GM11168 (cell line): ENCODE measurements around the gene NOXA1.

Experiments used
- in situ Hi-C: fragments of 300-500 bp; cut with MboI; formaldehyde crosslinking; loops from one replicate; pipeline ENCODE4 v1.12.0; 2022; ENCODE audit warnings: low sequenced_read_pairs; ENCODE audit not compliant: unreplicated experiment

NOXA1 gene

DNA sequence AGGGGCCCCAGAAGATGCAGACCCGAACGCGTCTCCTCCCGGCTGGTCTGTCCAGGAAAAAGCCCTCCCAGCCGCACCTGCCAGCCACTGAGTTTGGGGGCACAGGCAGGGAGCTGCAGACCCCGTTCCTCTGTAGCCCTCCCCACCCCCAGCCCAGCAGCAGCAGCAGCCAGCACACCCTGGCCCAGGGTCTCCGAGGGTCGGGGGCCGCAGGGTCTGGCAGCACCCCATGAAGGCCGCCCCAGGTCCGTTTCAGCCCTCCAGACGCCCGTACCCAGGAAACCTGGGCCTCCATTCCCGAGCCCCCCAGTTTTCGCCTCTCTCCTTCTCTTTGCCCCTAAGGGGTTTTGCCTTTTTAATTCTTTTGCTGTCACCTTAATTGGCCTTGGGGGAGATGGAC, 19.9 kb upstream of the NOXA1 start:
- in situ Hi-C loops: loop anchor here (10.0 to 25.0 kb wide), 2 partner anchors 108 to 291 kb away; partner anchors contain the start of gene DPP7

DNA sequence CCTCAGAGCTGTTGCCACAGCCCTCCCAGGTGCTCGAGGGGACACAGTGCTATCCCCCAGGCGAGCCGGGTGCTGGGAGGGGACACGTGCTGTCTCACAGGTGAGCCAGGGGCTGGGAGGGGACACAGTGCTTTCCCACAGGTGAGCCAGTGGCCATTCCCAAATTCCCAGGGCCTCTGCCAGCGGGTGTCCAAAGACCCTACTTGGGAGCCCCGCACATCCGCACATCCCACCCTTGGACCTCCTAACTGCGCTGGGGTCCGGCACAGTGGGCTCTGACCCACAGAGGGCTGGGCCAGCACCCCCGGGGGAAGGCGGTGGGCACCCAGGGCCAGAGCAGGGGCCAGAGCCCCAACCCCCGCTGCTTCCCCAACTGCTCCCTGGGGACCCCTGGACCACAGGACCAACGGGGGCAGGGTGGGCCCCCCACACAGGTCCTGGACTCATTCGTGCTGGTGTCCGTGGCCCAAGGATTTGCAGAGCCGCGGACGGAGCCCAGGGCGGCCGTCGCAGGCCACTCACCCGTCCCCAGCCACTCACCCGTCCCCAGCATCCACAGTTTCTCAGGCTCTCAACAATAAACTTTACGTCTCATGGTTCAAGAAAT, 18.1 kb upstream of the NOXA1 start:
- in situ Hi-C loops: loop anchor here (10.0 to 25.0 kb wide), 2 partner anchors 110 to 293 kb away; partner anchors contain the start of gene DPP7

DNA sequence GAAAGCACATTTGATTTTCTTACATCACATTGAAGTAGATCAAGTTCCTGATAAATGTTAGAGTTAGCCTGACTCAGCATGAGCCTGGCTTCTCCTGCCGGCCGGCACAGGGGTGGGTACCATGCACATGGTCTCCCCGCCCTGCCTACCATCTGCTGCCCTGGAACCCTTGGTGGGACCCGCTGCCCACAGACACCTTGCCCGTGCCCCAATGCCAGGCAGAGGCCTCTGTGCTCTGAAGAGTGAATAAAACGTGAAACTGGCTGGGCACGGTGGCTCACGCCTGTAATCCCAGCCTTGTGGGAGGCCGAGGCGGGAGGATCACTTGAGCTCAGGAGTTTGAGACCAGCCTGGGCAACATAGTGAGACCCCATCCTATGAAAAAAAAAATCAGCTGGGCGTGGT, 17.5 kb upstream of the NOXA1 start:
- in situ Hi-C loops: loop anchor here (10.0 to 25.0 kb wide), 2 partner anchors 111 to 293 kb away; partner anchors contain the start of gene DPP7

DNA sequence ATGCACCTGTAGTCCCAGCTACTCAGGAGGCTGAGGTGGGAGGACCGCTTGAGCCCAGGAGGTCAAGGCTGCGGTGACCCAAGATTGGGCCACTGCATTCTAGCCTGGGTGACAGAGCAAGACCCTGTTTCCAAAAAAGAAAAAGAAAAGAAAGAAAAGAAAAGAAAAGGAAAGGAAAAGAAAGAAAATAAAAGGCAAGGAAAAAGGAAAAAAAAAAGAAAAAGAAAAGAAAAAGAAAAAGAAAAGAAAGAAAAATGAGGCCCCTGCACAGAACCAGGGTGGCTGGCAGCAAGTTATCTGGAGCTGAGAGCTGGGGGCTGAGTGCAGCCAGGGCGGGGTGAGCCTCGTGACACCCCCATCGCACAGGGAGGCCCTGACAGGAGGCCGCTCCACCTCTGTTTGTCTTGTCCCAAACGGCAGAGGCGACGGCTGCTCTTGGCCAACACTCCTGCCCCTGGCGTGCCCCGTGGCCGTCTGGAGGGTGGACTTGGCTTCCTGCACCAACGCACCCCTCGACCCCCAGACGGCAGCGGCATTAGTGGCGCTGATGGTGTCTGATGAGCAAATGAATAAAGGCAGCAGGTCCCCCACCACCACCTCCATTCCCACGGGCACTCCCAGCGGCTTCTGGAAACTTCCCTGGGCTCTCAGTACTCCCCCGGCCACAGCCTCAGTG, 17.0 kb upstream of the NOXA1 start:
- in situ Hi-C loops: loop anchor here (10.0 to 25.0 kb wide), 2 partner anchors 111 to 294 kb away; partner anchors contain the start of gene DPP7

DNA sequence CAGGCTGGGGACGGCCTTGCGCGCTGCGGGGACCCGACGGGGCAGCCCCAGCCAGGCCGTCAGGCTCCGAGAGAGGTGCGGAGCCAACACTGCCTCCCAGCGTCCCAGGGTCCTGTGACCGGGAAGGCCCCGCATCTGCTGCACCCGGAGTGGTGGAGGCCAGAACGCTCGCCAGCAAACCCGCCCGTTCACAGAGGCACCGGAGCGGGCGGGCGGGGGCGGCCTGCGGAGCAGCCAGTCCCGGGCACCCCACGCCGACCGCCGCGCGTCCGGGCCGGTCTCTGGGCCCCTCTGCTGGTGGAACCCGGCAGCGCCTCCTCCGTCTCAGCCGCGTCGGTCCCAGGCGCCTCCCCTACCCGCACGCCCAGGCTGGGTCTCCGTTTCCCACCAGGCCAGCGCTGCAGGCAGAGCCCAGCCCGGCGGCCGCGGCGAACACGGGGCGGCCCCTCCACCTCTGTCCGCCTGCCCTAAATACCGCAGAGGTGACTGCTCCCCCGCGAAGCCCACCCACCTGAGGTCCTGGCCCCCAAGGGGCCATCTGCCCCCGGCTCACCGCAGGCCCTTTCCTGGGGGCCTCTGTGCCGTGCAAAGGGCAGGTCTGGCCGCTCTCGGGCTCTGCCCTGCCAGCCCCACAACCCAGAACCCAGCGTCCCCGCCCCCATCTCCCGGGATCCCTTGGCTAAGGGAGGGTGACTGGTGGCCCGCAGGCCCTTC, 16.2 kb upstream of the NOXA1 start:
- in situ Hi-C loops: loop anchor here (10.0 to 25.0 kb wide), 2 partner anchors 112 to 295 kb away; partner anchors contain the start of gene DPP7

DNA sequence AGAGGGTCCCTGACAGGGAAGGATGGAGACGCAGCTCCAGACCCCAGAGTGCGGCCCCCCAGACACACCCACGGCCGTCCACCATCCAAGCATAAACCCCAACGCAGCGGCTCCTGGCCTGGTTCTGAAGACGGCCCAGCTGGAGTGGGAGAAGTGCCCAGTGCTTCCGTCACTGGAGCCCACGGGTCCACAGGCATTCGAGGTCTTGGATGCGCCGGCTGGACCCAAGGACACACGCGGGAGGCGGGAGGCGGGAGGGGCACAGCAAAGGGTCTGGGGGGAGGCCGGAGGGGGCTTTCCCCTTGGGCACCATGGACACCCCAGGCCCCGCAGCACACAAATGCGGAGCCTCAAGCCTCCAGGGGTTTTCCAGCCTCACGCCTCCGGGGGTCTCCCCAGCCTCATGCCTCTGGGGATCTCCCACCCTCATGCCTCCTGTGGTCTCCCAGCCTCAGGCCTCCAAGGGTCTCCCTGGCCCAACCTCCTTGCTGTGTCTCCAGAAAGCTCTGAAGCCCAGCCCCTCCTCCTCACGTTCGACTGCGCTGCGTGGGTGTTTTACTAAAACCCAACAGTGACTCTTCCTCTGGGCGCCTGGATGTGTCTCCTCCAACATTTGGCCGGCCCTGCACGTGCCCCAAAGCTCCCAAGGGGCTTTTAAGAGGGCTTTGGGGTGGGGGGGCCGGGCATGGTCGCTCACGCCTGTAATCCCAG, 15.4 kb upstream of the NOXA1 start:
- in situ Hi-C loops: loop anchor here (10.0 to 25.0 kb wide), 2 partner anchors 113 to 295 kb away; partner anchors contain the start of gene DPP7

DNA sequence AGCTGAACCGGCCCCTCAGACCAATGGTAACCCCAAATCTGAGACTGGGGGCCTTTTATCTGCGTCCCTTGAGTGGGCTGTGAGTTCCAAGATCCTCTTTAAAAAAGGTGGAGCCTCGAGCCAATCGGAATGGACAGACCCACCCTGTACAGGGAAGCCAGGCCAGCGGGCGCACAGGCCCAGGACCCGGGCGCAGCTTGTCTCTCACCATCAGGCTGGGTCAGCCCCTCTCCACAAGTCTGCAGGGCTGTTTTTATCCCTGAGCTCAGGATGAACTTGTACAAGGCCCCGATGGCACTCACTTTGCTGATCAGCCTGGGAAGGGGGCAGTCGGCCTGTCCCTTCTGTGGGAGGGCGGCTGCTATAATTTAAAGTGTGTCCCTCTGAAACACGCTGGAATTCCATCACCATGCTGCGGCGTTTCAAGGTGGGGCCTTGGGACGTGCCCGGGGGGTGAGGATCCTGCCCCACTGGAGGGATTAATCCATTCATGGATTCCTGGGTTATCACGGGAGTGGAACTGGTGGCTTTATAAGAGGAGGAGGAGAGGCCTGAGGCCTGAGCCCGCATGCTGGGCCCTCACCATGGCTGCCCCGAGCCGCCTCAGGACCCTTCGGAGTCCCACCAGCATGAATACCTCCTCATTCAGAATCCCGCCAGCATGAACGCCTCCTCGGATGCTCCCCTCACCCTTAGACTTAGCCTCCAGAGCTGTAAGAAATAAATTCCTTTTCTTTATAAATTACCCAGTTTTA, 14.4 kb upstream of the NOXA1 start:
- in situ Hi-C loops: loop anchor here (10.0 to 25.0 kb wide), 2 partner anchors 114 to 297 kb away; partner anchors contain the start of gene DPP7

DNA sequence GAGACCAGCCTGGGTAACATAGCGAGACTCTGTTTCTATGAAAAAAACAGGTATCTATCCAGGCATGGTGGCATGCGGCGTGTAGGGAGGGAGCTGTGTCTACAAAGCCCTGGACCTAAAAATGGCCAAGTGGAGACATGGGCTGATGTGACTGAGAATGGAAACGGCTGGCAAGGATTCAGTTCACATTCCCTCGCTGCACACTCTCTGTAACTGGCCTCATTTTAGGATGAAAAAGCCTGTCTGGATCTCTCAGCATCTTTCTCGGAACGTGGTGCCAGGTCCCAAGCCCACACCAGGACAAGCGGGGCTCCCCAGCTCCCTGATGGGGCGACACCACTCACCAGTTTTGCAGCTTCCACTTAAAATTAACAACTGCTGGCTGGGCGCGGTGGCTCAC, 13.7 kb upstream of the NOXA1 start:
- in situ Hi-C loops: loop anchor here (10.0 to 25.0 kb wide), 2 partner anchors 115 to 297 kb away; partner anchors contain the start of gene DPP7

DNA sequence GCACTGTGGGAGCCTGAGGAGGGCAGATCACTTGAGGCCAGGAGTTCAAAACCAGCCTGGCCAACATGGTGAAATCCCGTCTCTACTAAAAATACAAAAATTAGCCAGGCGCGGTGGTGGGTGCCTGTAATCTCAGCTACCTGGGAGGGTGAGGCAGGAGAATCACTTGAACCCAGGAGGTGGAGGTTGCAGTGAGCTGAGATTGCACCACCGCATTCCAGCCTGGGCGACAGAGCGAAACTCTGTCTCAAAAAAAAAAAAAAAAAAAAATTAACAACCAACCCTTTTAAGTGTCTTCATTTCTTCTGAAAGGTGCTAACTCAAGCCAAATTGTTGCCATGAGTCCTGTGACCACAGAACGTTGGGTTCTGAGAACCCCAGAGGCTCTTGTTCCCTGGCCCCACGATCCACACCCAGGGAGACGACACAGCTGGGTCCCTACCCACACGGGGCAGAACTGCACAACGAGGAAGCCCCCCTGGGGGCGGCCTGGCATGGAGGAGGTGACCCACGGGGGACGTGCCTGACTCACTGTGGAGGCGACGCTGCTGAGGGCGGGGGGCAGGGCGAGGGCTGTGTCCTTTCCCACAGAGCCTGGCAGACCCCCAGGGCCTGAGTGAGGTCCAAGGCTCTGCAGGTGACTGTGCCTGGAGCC, 12.8 kb upstream of the NOXA1 start:
- in situ Hi-C loops: loop anchor here (25.0 kb wide), 1 partner anchor 298 kb away; the partner anchor contains the start of gene DPP7

DNA sequence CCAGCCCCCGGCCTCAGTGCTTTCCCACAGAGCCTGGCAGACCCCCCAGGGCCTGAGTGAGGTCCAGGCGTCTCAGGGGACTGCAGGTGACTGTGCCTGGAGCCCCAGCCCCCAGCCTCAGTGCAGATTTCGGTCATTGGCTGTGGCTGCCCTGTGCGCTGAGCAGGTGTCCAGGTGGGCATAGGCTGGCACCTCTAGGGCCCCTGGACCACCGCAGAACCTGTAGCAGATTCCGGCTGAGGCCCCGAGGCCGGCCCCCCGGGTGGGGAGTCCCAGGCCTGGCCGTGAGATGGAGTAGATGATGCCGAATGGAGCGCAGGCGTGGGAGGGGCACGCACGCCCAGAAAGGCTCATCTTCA, 12.3 kb upstream of the NOXA1 start:
- in situ Hi-C loops: loop anchor here (25.0 kb wide), 1 partner anchor 299 kb away; the partner anchor contains the start of gene DPP7

DNA sequence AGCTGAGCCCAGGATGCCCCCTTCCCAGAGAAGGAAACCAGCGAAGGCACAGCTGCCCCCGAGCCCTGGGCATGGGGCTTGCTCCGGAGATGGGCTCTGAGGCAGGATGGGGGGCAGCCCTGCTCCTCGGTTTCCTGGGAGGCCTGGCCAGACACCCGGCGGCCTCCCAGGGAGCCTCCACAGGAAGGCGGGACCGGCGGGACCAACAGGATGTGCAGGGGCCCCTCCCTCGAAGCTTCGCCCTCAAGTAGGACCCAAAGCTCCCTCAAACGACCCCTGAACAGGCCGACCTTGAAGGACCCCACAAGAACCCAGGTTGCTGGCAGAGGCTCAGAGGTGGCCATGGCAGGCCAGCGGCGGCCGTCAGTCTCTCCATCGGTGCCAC, 11.9 kb upstream of the NOXA1 start:
- in situ Hi-C loops: loop anchor here (25.0 kb wide), 1 partner anchor 299 kb away; the partner anchor contains the start of gene DPP7

DNA sequence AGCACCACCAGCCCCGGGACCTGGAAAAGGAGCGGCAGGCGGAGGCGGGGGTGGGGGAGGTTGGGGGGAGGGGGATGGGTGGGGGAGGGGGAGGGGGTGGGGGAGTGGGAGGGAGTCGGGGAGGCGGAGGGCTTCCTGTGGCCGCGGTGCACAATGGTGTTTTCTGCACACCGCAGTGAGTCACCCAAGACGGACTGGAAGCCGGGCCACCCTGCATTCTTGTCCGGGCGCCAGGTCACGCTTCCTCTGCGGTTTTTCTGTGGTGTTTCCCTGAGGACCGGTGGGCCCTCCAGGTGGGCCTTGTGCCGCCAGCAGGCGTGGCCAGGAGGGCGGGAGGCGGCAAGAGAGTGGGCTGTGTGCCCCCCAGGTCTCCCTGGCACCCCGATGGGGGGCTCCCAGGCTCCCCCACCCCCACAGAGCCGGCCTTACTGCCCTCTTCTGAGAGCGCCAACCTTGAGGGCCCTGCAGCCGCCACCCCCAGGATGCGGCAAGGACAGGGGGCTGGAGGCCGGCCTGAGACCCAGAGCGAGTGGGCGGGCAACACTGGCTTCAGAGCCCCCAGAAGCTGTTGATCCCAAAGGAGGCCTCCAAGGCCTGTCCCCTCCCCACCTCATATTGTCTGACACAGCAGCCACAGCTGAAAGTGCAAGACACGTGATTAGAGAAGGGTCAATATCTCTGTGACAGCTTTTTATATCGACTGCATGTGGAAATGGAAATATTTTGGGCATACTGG, 11.4 kb upstream of the NOXA1 start:
- in situ Hi-C loops: loop anchor here (25.0 kb wide), 1 partner anchor 300 kb away; the partner anchor contains the start of gene DPP7

DNA sequence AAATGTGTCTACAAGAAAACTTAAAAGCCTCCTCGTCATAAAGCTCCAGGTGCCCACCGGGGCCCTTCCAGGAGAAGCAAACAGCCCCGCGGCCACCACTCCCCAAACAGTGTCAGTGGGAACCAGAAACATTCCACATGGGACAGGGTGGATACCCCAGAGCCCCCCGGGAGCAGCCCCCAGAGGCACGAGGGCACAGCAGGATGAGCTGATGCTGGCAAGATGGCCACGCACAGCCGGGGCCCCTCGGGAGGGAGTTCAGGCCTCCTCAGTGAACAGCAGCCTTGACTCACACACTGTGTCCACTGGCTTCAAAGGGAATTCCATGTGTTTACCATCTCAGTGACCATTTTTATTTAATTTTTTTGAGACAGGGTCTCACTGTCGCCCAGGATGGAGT, 10.8 kb upstream of the NOXA1 start:
- in situ Hi-C loops: loop anchor here (25.0 kb wide), 1 partner anchor 300 kb away; the partner anchor contains the start of gene DPP7

DNA sequence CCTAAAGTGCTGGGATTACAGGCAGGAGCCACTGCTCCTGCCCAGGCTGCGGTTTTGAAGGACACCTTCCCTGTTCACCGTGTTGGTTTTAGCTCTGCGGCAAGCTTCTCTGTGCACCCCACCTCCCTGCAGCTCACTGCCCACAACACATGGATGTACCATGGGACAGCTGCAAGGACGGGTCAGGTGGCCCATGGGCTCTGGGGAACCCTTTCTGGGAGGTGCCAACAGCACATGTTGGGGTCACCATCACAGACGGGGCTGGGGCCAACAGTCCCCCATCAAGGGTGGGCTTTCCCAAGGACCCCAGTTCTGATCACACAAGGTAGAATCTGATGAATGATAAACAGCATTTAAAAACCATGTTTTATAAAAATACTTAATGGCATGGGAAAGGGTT, 7.7 kb upstream of the NOXA1 start:
- in situ Hi-C loops: loop anchor here (25.0 kb wide), 1 partner anchor 303 kb away; the partner anchor contains the start of gene DPP7

DNA sequence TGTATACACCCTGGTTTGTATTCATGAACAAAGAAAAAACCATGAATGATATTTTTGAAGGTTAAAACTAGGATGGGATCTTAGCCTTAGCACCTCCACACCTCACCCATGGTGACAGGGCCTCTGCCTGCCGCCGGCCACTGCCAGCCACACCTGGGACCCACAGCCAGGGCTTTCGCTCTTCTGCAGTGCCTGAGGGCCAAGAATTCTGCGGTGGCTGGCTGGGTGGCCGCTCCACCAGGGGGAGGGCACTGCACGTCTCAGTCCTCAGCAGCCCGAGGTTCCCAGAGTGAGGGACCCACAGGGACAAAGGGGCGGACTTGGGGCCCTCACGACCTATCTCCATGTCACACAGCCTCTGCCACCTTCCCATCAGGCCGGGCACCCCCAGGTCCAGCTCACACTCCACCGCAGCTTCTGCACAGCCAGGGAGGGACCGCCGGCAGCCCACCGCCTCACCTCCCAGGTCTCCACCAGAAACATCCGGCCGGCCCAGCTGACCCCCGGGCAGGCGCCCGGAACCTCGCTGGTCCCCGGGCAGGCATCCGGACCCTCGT, 7.1 kb upstream of the NOXA1 start:
- in situ Hi-C loops: loop anchor here (25.0 kb wide), 1 partner anchor 304 kb away; the partner anchor contains the start of gene DPP7

DNA sequence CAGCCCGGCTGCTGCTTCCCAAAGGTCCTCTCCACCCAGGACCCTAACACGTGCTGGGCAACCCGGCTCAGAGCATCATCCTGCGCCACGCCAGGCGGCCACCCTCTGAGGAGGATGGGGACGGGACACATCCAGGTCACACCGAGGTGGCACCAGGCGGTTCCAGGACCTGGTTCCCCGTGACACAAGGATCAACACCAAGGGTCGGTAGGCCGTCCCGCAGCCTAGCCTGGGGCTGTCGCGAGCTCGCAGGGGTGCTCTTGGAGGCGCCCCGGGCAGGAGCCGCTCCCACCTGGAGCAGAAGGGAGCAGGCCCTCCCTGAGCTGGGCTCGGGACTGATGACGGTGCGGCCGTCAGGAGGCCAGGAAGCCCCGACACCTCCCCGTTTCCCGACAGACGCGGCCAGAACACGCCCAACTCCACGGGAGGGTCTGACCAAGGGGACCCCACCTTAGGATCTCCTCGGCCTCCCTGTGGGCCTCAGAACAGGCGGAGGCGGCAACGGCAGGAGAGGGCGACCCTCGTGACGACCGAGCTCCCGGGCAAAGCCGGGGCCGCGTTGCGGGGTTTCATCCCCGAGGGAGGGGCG, 6.5 kb upstream of the NOXA1 start:
- in situ Hi-C loops: loop anchor here (25.0 kb wide), 1 partner anchor 304 kb away; the partner anchor contains the start of gene DPP7
